HG03039 (cell line): Measurements from ENCODE around the gene RNF5.

Source experiments
- ATAC-seq: cut with Tn5 transposase; IDR thresholded peaks from one replicate; pipeline ENCODE4 v1.9.1; 2021; ENCODE audit warnings: mild to moderate bottlenecking, moderate library complexity; ENCODE audit not compliant: unreplicated experiment

Gene RNF5

GRCh38 chr6:32151863-32152768 is 26.1 kb upstream of the RNF5 start, which contains the start of gene PRRT1:
TSS of gene PRRT1 (minus strand) at chr6:32151939. CDS start at chr6:32151827, 112 bp downstream.
- ATAC-seq: no peak

- ATAC-seq: no peak
Observed at GRCh38 chr6:32152769-32153563, 25.2 kb upstream of the RNF5 start.

- ATAC-seq: no peak
Observed at GRCh38 chr6:32153564-32154513, 24.4 kb upstream of the RNF5 start, which contains the start of gene PPT2. TSS of gene PPT2 (plus strand) at chr6:32154141. CDS start at chr6:32154595, 454 bp downstream.

GRCh38 chr6:32154514-32155161 is 23.6 kb upstream of the RNF5 start:
- ATAC-seq: no peak

GRCh38 chr6:32156891-32157290 is 21.3 kb upstream of the RNF5 start:
- ATAC-seq: no peak

- ATAC-seq: no peak
Observed at GRCh38 chr6:32158052-32158451, 20.2 kb upstream of the RNF5 start.

- ATAC-seq: no peak
Observed at GRCh38 chr6:32163559-32164258, 14.5 kb upstream of the RNF5 start.

- ATAC-seq: no peak
Observed at GRCh38 chr6:32164295-32164694, 13.9 kb upstream of the RNF5 start, which contains the start of gene EGFL8. TSS of gene EGFL8 (plus strand) at chr6:32164595. CDS start at chr6:32166166, 1,571 bp downstream.

GRCh38 chr6:32166411-32167061 is 11.7 kb upstream of the RNF5 start:
- no peak for ATAC-seq

GRCh38 chr6:32167154-32167760 is 10.9 kb upstream of the RNF5 start:
- ATAC-seq: no peak

GRCh38 chr6:32167761-32168262 is 10.4 kb upstream of the RNF5 start:
- no peak for ATAC-seq

- no peak for ATAC-seq
Observed at GRCh38 chr6:32168350-32168749, 9.9 kb upstream of the RNF5 start.

- no peak for ATAC-seq
Observed at GRCh38 chr6:32168807-32169591, 9.2 kb upstream of the RNF5 start.

- no peak for ATAC-seq
Observed at GRCh38 chr6:32170294-32170693, 7.9 kb upstream of the RNF5 start.

GRCh38 chr6:32171234-32171633 is 7.0 kb upstream of the RNF5 start:
- ATAC-seq: no peak

- ATAC-seq: no peak
Observed at GRCh38 chr6:32173051-32173727, 5.0 kb upstream of the RNF5 start.

- ATAC-seq: no peak
Observed at GRCh38 chr6:32174416-32174815, 3.8 kb upstream of the RNF5 start.
